GM12801 (cell line): Measurements from ENCODE around the gene GUCY1A1.

Experiments
- CTCF ChIP-seq: IDR thresholded peaks from one replicate; pipeline ENCODE4 v1.5.1; 2011; ENCODE audit warnings: control low read depth; ENCODE audit not compliant: insufficient read length; ENCODE audit errors: extremely low read depth

GUCY1A1 gene

GRCh38 chr4:155674669-155675071, 8.0 kb downstream of the GUCY1A1 start:
- TF ChIP-seq CTCF: no peak

- TF ChIP-seq CTCF: no peak
These were observed 9.2 kb downstream of the GUCY1A1 start for GRCh38 chr4:155675709-155676429.

- TF ChIP-seq CTCF: no peak
These were observed 9.8 kb downstream of the GUCY1A1 start for GRCh38 chr4:155676430-155676825.

GRCh38 chr4:155678011-155678410, 11.4 kb downstream of the GUCY1A1 start:
- TF ChIP-seq CTCF: no peak

- TF ChIP-seq CTCF: no peak
These were observed 12.7 kb downstream of the GUCY1A1 start for GRCh38 chr4:155679343-155679742.

- TF ChIP-seq CTCF: no peak
These were observed 15.2 kb downstream of the GUCY1A1 start for GRCh38 chr4:155681886-155682285.

- no peak for TF ChIP-seq CTCF
These were observed 17.8 kb downstream of the GUCY1A1 start for GRCh38 chr4:155684423-155684822.
